ENCODE measurements around the gene HERPUD2. TPM values are rescaled to one million over a fixed set of nuclear protein-coding genes. Genes with fewer than 3 reads are reported as not detected.

Gene HERPUD2
- total and polyA plus RNA-seq, 2 of the 8 experiments (the other 6 are each of a cell fraction or from before 2014, with no cell fraction given): 18.3 to 27.3 TPM

- no peak overlapping the region for H3K4me2 ChIP-seq (ENCODE audit: insufficient read depth in 1 of 2, low read depth in 2 of 2, low read length in 2 of 2)
- H3K4me1 ChIP-seq (replicated peaks in 1 of 4; ENCODE audit: control insufficient read depth in 3 of 4, insufficient read depth in 4 of 4, low read length in 3 of 4): peaks cover 2 to 8% (median 5%) of the 10 kb centered on the region in 4 experiments; a peak in 5 of 7 replicates
- no peak overlapping the region for H3K9ac ChIP-seq (replicated peaks in 1 of 4; ENCODE audit: extremely low read depth in 1 of 4, low read depth in 3 of 4, low read length in 3 of 4)
- H3K14ac ChIP-seq (ENCODE audit: insufficient read length): no peak overlapping the region
- H3K56ac ChIP-seq (replicated peaks; ENCODE audit: insufficient read length, low read depth, low read length): no peak overlapping the region
- peaks cover 5% of the 10 kb centered on the region; the same call in 1 of the 2 replicates for H3K79me1 ChIP-seq (ENCODE audit: low read depth, low read length)
- H2BK5ac ChIP-seq (ENCODE audit: low read depth, low read length): no peak overlapping the region
- no peaks in the 10 kb centered on the region for H3K27me3 ChIP-seq (replicated peaks in 1 of 4; ENCODE audit: control insufficient read depth in 3 of 4, extremely low read depth in 1 of 4, insufficient read depth in 3 of 4, low read length in 3 of 4)
- no peaks in the 10 kb centered on the region for H3K9me3 ChIP-seq (ENCODE audit: insufficient read depth in 2 of 2, low read depth in 1 of 2, low read length in 1 of 2)
- no peak overlapping the region for H3K4me3 ChIP-seq (ENCODE audit: extremely low read depth in 1 of 4, insufficient read depth in 2 of 4, low read depth in 3 of 4, low read length in 4 of 4)
- CTCF ChIA-PET (ENCODE audit: partially characterized antibody): interaction anchor here (0.9 kb wide), 1 partner anchor 61 kb away, joined by 3 read pairs; no protein-coding TSS in a partner anchor
- POLR2A ChIA-PET (ENCODE audit: partially characterized antibody): interaction anchor here (0.6 kb wide), 1 partner anchor 31 kb away, joined by 3 read pairs; no protein-coding TSS in a partner anchor
- no peaks in the 10 kb centered on the region for H3K36me3 ChIP-seq (ENCODE audit: control insufficient read depth in 2 of 4, insufficient read depth in 4 of 4, low read length in 3 of 4)
- H3K23me2 ChIP-seq (ENCODE audit: low read depth, low read length): no peaks in the 10 kb centered on the region
- no peak overlapping the region for H3K18ac ChIP-seq (ENCODE audit: extremely low read depth, low read length)
- no peak overlapping the region for H2AK5ac ChIP-seq (ENCODE audit: low read depth, low read length)
- H2BK15ac ChIP-seq (ENCODE audit: low read length): no peak overlapping the region
- H3K4ac ChIP-seq (replicated peaks; ENCODE audit: insufficient read length, low read depth, low read length): no peak overlapping the region
- H2BK120ac ChIP-seq (replicated peaks; ENCODE audit: low read depth, low read length): no peak overlapping the region
- no peak overlapping the region for H4K91ac ChIP-seq (replicated peaks; ENCODE audit: insufficient read length, low read length)
- no peak overlapping the region for H2BK12ac ChIP-seq (ENCODE audit: low read depth, low read length)
- no peak overlapping the region for H3K27ac ChIP-seq (ENCODE audit: low read depth, low read length)
- FAIRE-seq (no peak), DNase-seq (ENCODE audit: low read depth in 1 of 2, low spot score in 2 of 2) (no peak)
- no peak overlapping the region for H4K8ac ChIP-seq (ENCODE audit: extremely low read depth, insufficient read depth, low read length)
- no peak overlapping the region for H2BK20ac ChIP-seq (ENCODE audit: low read length)
- 79% methylated on average over 3 of the region's 3 CpGs; no CpG with 5 or more reads in 1 of the 2 experiments for WGBS, 2 experiments (ENCODE audit: extremely low coverage in 1 of 2, insufficient coverage in 1 of 2, insufficient read length in 1 of 2, insufficient replicate concordance in 2 of 2, low coverage in 1 of 2, low lambda C conversion rate in 2 of 2, missing lambda C conversion rate in 1 of 2)
- H4K20me1 ChIP-seq (replicated peaks in 1 of 2; ENCODE audit: control insufficient read depth in 1 of 2, insufficient read depth in 2 of 2, low read length in 2 of 2): peaks cover 0 to 3% of the 10 kb centered on the region in 2 experiments
- H3K23ac ChIP-seq (ENCODE audit: insufficient read length): no peak overlapping the region
- H2AFZ ChIP-seq (ENCODE audit: low read length): no peak overlapping the region
- H3K79me2 ChIP-seq (ENCODE audit: control insufficient read depth in 1 of 2, insufficient read depth in 2 of 2, low read length in 2 of 2): peaks cover 0 to 14% of the 10 kb centered on the region in 2 experiments; a peak in 2 of 4 replicates
- no peak overlapping the region for H4K5ac ChIP-seq (ENCODE audit: insufficient read length, low read depth, low read length)
- TF ChIP-seq SP1 (IDR thresholded peaks at IDR 0.05; ENCODE audit: low read depth, low read length) (no peak), MAFK (IDR thresholded peaks at IDR 0.05; ENCODE audit: low read depth, low read length) (no peak), TAF7 (optimal IDR thresholded peaks at IDR 0.05; ENCODE audit: borderline replicate concordance, low read depth, low read length) (no peak), KDM4A (IDR thresholded peaks at IDR 0.05; ENCODE audit: low read depth, low read length, severe bottlenecking) (no peak), RBBP5 (IDR thresholded peaks at IDR 0.05; ENCODE audit: borderline replicate concordance, low read depth, low read length) (no peak), RNF2 (IDR thresholded peaks at IDR 0.05; ENCODE audit: borderline replicate concordance, low read depth, low read length, missing control alignments, poor library complexity, severe bottlenecking) (no peak), ASH2L (IDR thresholded peaks at IDR 0.05; ENCODE audit: low read length) (no peak), MAX (IDR thresholded peaks at IDR 0.05) (no peak), E2F6 (IDR thresholded peaks at IDR 0.05) (no peak), ZNF274 (IDR thresholded peaks at IDR 0.05; ENCODE audit: borderline replicate concordance, extremely low read depth, low read length) (no peak), FOSL1 (IDR thresholded peaks at IDR 0.05; ENCODE audit: insufficient read depth, low read depth, low read length) (no peak), HDAC6 (IDR thresholded peaks at IDR 0.05; ENCODE audit: low read depth, low read length) (no peak)
Observed at GRCh38 chr7:35648367-35648766, 46.6 kb downstream of the HERPUD2 start.

All from H1 (cell line).